DND-41 (cell line): ENCODE measurements around the gene HSPB9.

Experiments used
- ATAC-seq: fragments of 200-7000 bp; cut with Tn5 transposase; 3 replicates; pipeline ENCODE4 v1.9.1; 2021; ENCODE audit warnings: low read depth; ENCODE audit not compliant: insufficient read depth
- DNase-seq: peaks from one replicate; pipeline ENCODE4 v3.0.0-alpha.2; 2020
- H2AFZ ChIP-seq: 2 replicates; pipeline ENCODE4 v1.6.0; 2012; ENCODE audit warnings: low read depth, low read length
- H3K27ac ChIP-seq: 2 replicates; pipeline ENCODE4 v1.5.1; 2012; ENCODE audit warnings: low read length, inconsistent platforms
- H3K27me3 ChIP-seq: fragments of 200-600 bp; sonication (generic); 2 replicates; pipeline ENCODE4 v1.6.0; 2012; ENCODE audit warnings: low read length, mild to moderate bottlenecking, inconsistent platforms; ENCODE audit not compliant: insufficient read depth, poor library complexity
- H3K36me3 ChIP-seq: 2 replicates; pipeline ENCODE4 v1.5.1; 2012; ENCODE audit warnings: low read length, inconsistent platforms; ENCODE audit not compliant: insufficient read depth
- H3K4me1 ChIP-seq: 2 replicates; pipeline ENCODE4 v1.5.1; 2012; ENCODE audit warnings: mild to moderate bottlenecking, low read length; ENCODE audit not compliant: insufficient read depth
- H3K4me2 ChIP-seq: 2 replicates; pipeline ENCODE4 v1.6.0; 2012; ENCODE audit warnings: mild to moderate bottlenecking, moderate library complexity, low read length, inconsistent platforms; ENCODE audit not compliant: insufficient read depth
- H3K4me3 ChIP-seq, 2 experiments: fragments of 200-600 bp in 1 of 2; shearing (Covaris generic) in 1 of 2; 2 replicates each; pipeline ENCODE4 v1.5.1; 2012 to 2016; ENCODE audit warnings: inconsistent platforms in 2 of 2, low read length in 2 of 2, mild to moderate bottlenecking in 2 of 2, low read depth in 1 of 2, moderate library complexity in 1 of 2
- H3K79me2 ChIP-seq: 2 replicates; pipeline ENCODE4 v1.6.0; 2012; ENCODE audit warnings: low read length, inconsistent platforms; ENCODE audit not compliant: insufficient read depth
- H3K9ac ChIP-seq: 2 replicates; pipeline ENCODE4 v1.6.0; 2012; ENCODE audit warnings: low read depth, mild to moderate bottlenecking, inconsistent platforms, low read length, moderate library complexity
- H3K9me3 ChIP-seq: 2 replicates; pipeline ENCODE4 v1.5.1; 2012; ENCODE audit warnings: low read length, moderate library complexity, mild to moderate bottlenecking, inconsistent platforms; ENCODE audit not compliant: insufficient read depth, severe bottlenecking
- H4K20me1 ChIP-seq: 2 replicates; pipeline ENCODE4 v1.6.0; 2012; ENCODE audit warnings: low read length; ENCODE audit not compliant: insufficient read depth
- EZH2 ChIP-seq: IDR thresholded peaks from 3 replicates; pipeline ENCODE4 v1.6.1; 2012; ENCODE audit warnings: borderline replicate concordance, low read depth, mild to moderate bottlenecking, moderate library complexity, low read length, inconsistent platforms; ENCODE audit not compliant: severe bottlenecking
- TF ChIP-seq, protein P1 (sequence below): IDR thresholded peaks from 2 replicates; pipeline ENCODE4 v1.5.1; 2012; ENCODE audit warnings: borderline replicate concordance, low read length, moderate library complexity, mild to moderate bottlenecking; ENCODE audit not compliant: poor library complexity, severe bottlenecking; ENCODE audit errors: extremely low read depth

The HSPB9 gene

DNA sequence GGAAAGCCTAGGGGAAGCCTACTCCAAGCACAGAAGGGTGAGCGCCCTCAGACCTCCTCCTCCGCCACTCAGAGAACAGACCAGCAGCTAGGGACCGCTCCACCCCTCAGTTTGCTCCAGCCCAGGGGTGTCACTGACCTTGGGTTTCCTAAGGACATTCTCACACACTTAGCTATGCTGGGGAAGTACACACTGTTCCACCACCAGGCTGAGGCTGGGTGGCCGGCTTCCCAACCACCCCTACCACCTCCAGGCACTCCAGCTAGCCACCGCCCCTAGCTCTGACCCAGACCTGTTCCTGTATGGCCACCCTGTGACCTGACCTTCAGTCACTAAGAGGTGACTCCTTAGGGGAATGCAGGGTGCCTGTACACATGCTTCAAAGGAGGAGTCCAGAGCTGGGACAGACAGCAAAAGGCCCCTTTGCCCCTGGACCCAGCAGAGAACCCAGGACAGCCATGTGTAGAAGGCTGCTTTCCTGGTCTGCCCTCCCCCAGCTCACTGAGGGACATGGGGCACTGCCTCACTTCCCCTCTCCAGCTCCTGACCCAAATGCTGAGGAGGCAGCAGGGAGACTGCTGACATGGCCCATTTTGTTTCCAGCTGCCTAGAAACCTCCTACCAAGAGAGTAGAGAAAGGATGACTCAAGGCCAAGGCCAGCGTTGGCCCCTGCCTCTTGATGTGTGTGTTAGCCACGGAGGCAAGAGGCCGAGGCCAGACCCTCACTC, 6.7 kb downstream of the HSPB9 start:
- Histone ChIP-seq H4K20me1 (peaks cover 44% of the 10 kb centered on the region), H3K27me3 (no peaks in the 10 kb centered on the region), H2AFZ (no peak overlapping the region), H3K4me3 (no peak overlapping the region), H3K27ac (no peak overlapping the region), H3K79me2 (peaks cover 44% of the 10 kb centered on the region), H3K9ac (no peak overlapping the region), H3K36me3 (peaks cover 85% of the 10 kb centered on the region), H3K9me3 (no peaks in the 10 kb centered on the region), H3K4me2 (no peak overlapping the region), H3K4me1 (0 out of 2 replicates have a peak, but pooled peaks cover 3% of the 10 kb centered on the region)
- ATAC-seq: no peak
- TF ChIP-seq, protein P1, sequence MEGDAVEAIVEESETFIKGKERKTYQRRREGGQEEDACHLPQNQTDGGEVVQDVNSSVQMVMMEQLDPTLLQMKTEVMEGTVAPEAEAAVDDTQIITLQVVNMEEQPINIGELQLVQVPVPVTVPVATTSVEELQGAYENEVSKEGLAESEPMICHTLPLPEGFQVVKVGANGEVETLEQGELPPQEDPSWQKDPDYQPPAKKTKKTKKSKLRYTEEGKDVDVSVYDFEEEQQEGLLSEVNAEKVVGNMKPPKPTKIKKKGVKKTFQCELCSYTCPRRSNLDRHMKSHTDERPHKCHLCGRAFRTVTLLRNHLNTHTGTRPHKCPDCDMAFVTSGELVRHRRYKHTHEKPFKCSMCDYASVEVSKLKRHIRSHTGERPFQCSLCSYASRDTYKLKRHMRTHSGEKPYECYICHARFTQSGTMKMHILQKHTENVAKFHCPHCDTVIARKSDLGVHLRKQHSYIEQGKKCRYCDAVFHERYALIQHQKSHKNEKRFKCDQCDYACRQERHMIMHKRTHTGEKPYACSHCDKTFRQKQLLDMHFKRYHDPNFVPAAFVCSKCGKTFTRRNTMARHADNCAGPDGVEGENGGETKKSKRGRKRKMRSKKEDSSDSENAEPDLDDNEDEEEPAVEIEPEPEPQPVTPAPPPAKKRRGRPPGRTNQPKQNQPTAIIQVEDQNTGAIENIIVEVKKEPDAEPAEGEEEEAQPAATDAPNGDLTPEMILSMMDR: no peak
- no peak for TF ChIP-seq EZH2
- DNase-seq: no peak

DNA sequence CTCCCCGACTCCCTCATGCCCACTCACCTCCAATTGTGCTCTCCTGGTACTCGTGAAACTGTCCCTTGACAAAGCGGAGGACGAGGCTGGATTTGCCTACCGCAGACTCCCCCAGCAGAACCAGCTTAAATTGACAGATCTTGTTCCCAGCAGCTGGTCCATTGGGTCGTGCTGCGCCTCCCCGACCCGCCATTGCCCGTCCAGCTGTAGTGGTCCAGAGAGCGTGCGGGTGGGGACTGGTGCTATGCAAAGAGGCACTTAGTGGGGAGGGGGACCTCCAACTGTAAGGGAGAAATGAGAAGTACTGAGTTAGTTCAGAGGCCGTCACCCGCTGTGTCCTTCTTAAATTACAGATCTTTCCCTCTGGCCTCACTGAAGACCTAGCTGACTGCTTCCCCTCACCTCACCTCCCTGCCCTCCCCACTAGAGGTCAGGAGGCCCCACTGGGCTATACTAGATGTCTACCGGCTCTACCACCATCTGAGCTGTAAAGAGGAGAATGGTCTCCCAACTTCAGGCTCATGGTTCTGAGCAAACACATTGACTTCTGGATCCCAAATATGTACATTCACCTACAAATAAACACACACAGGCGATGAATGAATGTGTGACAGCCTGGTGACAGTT, 7.8 kb downstream of the HSPB9 start:
- Histone ChIP-seq H3K27me3 (no peaks in the 10 kb centered on the region), H3K4me1 (0 out of 2 replicates have a peak, but pooled peaks cover 3% of the 10 kb centered on the region), H4K20me1 (peaks cover 50% of the 10 kb centered on the region), H3K4me2 (no peak overlapping the region), H3K27ac (no peak overlapping the region), H3K79me2 (peaks cover 55% of the 10 kb centered on the region), H2AFZ (no peak overlapping the region), H3K4me3 (no peak overlapping the region), H3K36me3 (peaks cover 81% of the 10 kb centered on the region), H3K9me3 (no peaks in the 10 kb centered on the region), H3K9ac (no peak overlapping the region)
- DNase-seq (no peak), ATAC-seq (no peak)
- TF ChIP-seq, protein P1: no peak
- TF ChIP-seq EZH2: no peak

GRCh38 chr17:42131232-42131631, 8.6 kb downstream of the HSPB9 start:
- no peak for ATAC-seq
- Histone ChIP-seq H3K9me3 (no peaks in the 10 kb centered on the region), H3K4me2 (no peak overlapping the region), H3K27ac (no peak overlapping the region), H3K27me3 (no peaks in the 10 kb centered on the region), H3K4me3 (no peak overlapping the region), H2AFZ (no peak overlapping the region), H3K9ac (no peak overlapping the region), H3K36me3 (peaks cover 80% of the 10 kb centered on the region), H3K4me1 (0 out of 2 replicates have a peak, but pooled peaks cover 3% of the 10 kb centered on the region), H4K20me1 (peaks cover 57% of the 10 kb centered on the region), H3K79me2 (peaks cover 63% of the 10 kb centered on the region)
- TF ChIP-seq, protein P1: no peak
- TF ChIP-seq EZH2: no peak
- no peak for DNase-seq
